Esophagus squamous epithelium (tissue), 4 donors: Measurements from ENCODE around the gene CCDC107.

ENCODE experiments used
- CTCF ChIP-seq, 6 experiments: fragments of 450-650 bp in 4 of 6; fragments of 200-600 bp in 2 of 6; sonication (generic) in 2 of 6; IDR thresholded peaks; one replicate each; pipeline ENCODE4 v1.5.1; 2016 to 2019; ENCODE audit warnings: antibody characterized with exemption in 6 of 6, mild to moderate bottlenecking in 4 of 6, moderate library complexity in 4 of 6
- POLR2A ChIP-seq, 4 donors: fragments of 450-650 bp; IDR thresholded peaks; one replicate each; pipeline ENCODE4 v1.6.1; 2017; ENCODE audit warnings: antibody characterized with exemption in 4 of 4, mild to moderate bottlenecking in 4 of 4, moderate library complexity in 3 of 4

GRCh38 chr9:35682520-35683315 is 24.6 kb downstream of the CCDC107 start:
- TF ChIP-seq CTCF (IDR thresholded peaks at IDR 0.05) = no peak
- TF ChIP-seq POLR2A (IDR thresholded peaks at IDR 0.05) = no peak
